Heart left ventricle (tissue), 16 donors: Measurements from ENCODE around the gene HEXA. TPM values are rescaled to one million over a fixed set of nuclear protein-coding genes. Genes with fewer than 3 reads are reported as not detected.
"Not testable (repeated sequence)": the region's sequence is repeated elsewhere in the genome, so short reads cannot be mapped to it uniquely, and the experiment has no call there.

Experiments used
- ATAC-seq, 4 donors: fragments of 200-7000 bp; cut with Tn5 transposase; one replicate each; pipeline ENCODE4 v1.9.1; 2020 to 2022; ENCODE audit warnings: moderate library complexity in 4 of 4, mild to moderate bottlenecking in 3 of 4, moderate number of reproducible peaks in 1 of 4
- DNase-seq, 5 donors: peaks; one replicate each; pipeline ENCODE4 v3.0.0-alpha.2; 2020
- H3K27ac ChIP-seq, 12 donors: fragments of 200-600 bp; sonication (generic) in 4 of 12; one replicate each; pipeline versions ENCODE4 v1.5.0 to v1.8.0; 2016 to 2022; ENCODE audit warnings: mild to moderate bottlenecking in 2 of 12
- H3K27me3 ChIP-seq, 9 donors: fragments of 200-600 bp; sonication (generic) in 2 of 9; one replicate each; pipeline versions ENCODE4 v1.5.1 to v1.8.0; 2016 to 2022; ENCODE audit warnings: mild to moderate bottlenecking in 3 of 9
- H3K36me3 ChIP-seq, 9 donors: fragments of 200-600 bp; sonication (generic) in 2 of 9; one replicate each; pipeline versions ENCODE4 v1.5.0 to v1.8.0; 2018 to 2022; ENCODE audit warnings: mild to moderate bottlenecking in 2 of 9
- H3K4me1 ChIP-seq, 12 donors: fragments of 200-600 bp; sonication (generic) in 4 of 12; one replicate each; pipeline versions ENCODE4 v1.5.0 to v1.8.0; 2016 to 2022; ENCODE audit warnings: mild to moderate bottlenecking in 3 of 12
- H3K4me3 ChIP-seq, 12 donors: fragments of 200-600 bp; sonication (generic) in 4 of 12; one replicate each; pipeline versions ENCODE4 v1.5.0 to v1.8.0; 2017 to 2022; ENCODE audit warnings: mild to moderate bottlenecking in 9 of 12, moderate library complexity in 4 of 12
- H3K9me3 ChIP-seq, 12 donors: fragments of 200-600 bp; sonication (generic) in 4 of 12; one replicate each; pipeline versions ENCODE4 v1.5.0 to v1.8.0; 2016 to 2022; ENCODE audit warnings: mild to moderate bottlenecking in 1 of 12
- POLR2A ChIP-seq, 2 donors: fragments of 450-650 bp; IDR thresholded peaks; one replicate each; pipeline ENCODE4 v1.6.1; 2017; ENCODE audit warnings: antibody characterized with exemption in 2 of 2, mild to moderate bottlenecking in 2 of 2, moderate library complexity in 2 of 2
- WGBS, 4 donors: extraction: QIAGEN DNeasy Blood & Tissue Kit in 2 of 4; methylation state at CpG; one replicate each; pipeline versions ENCODE4 v1.1.5 to v1.1.7; 2013 to 2018; 5-methylcytosine and 5-hydroxymethylcytosine counted together
- intact Hi-C, 10 donors: fragments of 100-400 bp; cut with DNase I; formaldehyde crosslinking; loops; one replicate each; pipeline versions ENCODE4 v1.11.1 to v1.14.2; 2022
- polyA plus RNA-seq, 2 donors: library from polyadenylated mRNA; stranded (reverse); fragments of 200-250 nt; gene quantifications; one replicate each; pipeline ENCODE4 v1.2.3, GENCODE V29; 2013
- total RNA-seq, 9 donors: library from RNA; depleted of rRNA in 2 of 9; stranded (reverse); fragments of >200 nt in 2 of 9; fragmentation: NEBNext Ultra II Directional in 3 of 9; extraction: Animal tissue kit (Norgen Biotek cat#: 25700) in 3 of 9; gene quantifications; one replicate each; pipeline versions ENCODE4 v1.1.0 to v1.2.4, GENCODE V29; 2016 to 2023
- TF ChIP-seq, protein P1 (sequence below), 12 donors: fragments of 200-600 bp; sonication (generic) in 4 of 12; IDR thresholded peaks; one replicate each; pipeline versions ENCODE4 v1.5.0 to v1.8.0; 2018 to 2022; ENCODE audit warnings: antibody characterized with exemption in 12 of 12, mild to moderate bottlenecking in 5 of 12
- donor health status: ischemic (EF 13 %, LVEDD 7.1; RV severe dilation, severe dysfunction).
- donor health status: healthy with polysubstance abuse.
- donor health status: DM: no; HTN: yes; CAD: no.
- donor health status: DM: no; HTN: no; CAD: no.
- donor health status: ischemic (EF 25% LVEDD 6.9; RV normal size, moderate dysfunction).
- donor health status: ischemic (EF 25% LVEDD 5.7; RV mildly dilated, moderate dysfunction).
- donor health status: healthy.
- donor health status: DM: yes; HTN: yes; CAD: no.
- donor health status: ischemic (EF 35%, LVEDD 5.7; RV mildly dilated, moderate dysfunction).
- donor health status: nonischemic (EF 11% LVEDD 7.7; RV severe dilation, severe dysfunction).
- donor health status: DM: yes; HTN: yes; CAD: no.
- donor health status: PGD.
- donor health status: ischemic (EF 29% LVEDD 5.4; RV normal size, mild dysfunction).
- donor health status: nonischemic (EF 23%, LVEDD 6.1; RV moderate dilation, normal function).

The HEXA gene
- total and polyA plus RNA-seq, 11 donors = 40.8 to 181 (median 71.3) TPM

DNA sequence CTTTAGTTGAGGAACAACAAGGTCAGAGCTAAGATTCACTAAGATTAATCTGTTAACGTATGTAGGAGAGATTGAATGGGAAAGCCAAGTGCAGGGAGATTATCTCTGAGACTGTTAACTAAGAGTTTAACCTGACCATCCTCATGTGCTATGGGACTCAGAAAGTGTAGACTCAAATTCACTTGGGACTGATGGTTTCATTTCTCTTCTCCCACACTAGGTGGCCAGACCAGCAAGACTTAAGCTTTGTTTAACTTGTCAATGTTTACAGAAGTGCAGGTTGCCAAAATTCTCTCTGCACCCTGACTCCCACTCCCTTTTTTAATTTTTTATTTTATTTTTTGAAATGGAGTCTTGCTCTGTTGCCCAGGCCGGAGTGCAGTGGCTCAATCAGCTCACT lies 6.3 kb upstream of the HEXA start:
- Histone ChIP-seq H3K4me1 (peaks cover 0 to 13% (median under 1%) of the 10 kb centered on the region in 12 donors), H3K27me3 (peaks cover 0 to 20% (median 0%) of the 10 kb centered on the region in 9 donors), H3K27ac (no peak overlapping the region), H3K9me3 (no peaks in the 10 kb centered on the region), H3K36me3 (no peaks in the 10 kb centered on the region), H3K4me3 (no peak overlapping the region)
- 70 to 89% (median 78%) methylated on average over 2 of the region's 2 CpGs for WGBS, 4 donors
- intact Hi-C loops = no loop called here
- DNase-seq (no peak), ATAC-seq (no peak)
- no peak for TF ChIP-seq POLR2A (IDR thresholded peaks at IDR 0.05)
- TF ChIP-seq, protein P1, sequence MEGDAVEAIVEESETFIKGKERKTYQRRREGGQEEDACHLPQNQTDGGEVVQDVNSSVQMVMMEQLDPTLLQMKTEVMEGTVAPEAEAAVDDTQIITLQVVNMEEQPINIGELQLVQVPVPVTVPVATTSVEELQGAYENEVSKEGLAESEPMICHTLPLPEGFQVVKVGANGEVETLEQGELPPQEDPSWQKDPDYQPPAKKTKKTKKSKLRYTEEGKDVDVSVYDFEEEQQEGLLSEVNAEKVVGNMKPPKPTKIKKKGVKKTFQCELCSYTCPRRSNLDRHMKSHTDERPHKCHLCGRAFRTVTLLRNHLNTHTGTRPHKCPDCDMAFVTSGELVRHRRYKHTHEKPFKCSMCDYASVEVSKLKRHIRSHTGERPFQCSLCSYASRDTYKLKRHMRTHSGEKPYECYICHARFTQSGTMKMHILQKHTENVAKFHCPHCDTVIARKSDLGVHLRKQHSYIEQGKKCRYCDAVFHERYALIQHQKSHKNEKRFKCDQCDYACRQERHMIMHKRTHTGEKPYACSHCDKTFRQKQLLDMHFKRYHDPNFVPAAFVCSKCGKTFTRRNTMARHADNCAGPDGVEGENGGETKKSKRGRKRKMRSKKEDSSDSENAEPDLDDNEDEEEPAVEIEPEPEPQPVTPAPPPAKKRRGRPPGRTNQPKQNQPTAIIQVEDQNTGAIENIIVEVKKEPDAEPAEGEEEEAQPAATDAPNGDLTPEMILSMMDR (IDR thresholded peaks at IDR 0.05) = no peak

DNA sequence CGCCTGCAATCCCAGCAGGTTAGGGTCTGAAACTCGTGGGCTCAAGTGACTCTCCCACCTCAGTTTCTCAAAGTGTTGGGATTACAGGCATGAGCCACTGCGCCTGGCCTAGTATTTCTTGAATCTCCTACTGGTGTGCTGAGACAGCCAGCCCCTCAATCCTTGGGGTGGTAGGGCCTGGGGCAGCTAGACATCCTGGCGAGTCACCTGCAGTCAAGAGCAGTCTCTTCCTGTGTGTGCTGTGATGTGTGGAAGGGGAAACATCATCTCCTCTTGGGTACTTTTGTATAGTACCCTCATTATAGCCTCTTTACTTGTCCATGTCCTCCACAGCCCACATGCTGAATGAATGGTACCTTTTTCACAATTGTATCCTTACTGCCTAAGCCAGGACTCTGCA lies 4.9 kb upstream of the HEXA start:
- H3K27ac ChIP-seq = no peak overlapping the region
- DNase-seq = no peak
- peaks cover 0 to 17% (median 0%) of the 10 kb centered on the region in 9 donors for H3K27me3 ChIP-seq
- intact Hi-C loops = no loop called here
- peaks cover 0 to 21% (median 10%) of the 10 kb centered on the region in 12 donors for H3K4me1 ChIP-seq
- ATAC-seq = no peak
- 65 to 78% (median 77%) methylated on average over 4 of the region's 4 CpGs for WGBS, 4 donors
- H3K9me3 ChIP-seq = no peaks in the 10 kb centered on the region
- H3K4me3 ChIP-seq = no peak overlapping the region
- no peaks in the 10 kb centered on the region for H3K36me3 ChIP-seq
- TF ChIP-seq, protein P1 (IDR thresholded peaks at IDR 0.05) = no peak
- no peak for TF ChIP-seq POLR2A (IDR thresholded peaks at IDR 0.05)

DNA sequence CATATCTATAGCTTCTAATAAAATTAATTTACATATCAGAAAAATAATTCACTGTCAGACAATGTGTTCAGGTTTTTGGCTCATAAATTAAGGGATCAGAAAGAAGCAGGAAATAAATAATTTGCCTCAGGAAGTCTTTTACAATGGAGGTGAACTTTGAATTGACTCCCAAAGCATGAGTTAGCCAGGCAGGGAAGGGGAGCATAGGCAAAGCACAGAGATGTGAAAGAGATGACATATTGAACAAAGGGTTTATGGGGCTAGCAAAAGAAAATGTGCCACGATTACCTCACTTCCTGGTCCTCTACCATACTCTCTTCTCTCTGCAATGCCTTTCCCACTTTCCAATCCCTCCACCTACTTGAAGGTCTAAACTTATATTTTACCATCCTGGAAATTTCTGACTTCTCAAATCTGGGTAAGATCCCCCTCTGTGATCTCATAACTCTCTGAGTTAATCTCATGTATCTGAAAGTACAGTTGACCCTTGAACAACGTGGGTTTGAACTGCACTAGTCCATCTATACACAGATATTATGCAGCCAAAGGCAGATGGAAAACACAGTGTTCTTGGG lies 4.1 kb upstream of the HEXA start:
- Histone ChIP-seq H3K9me3 (no peaks in the 10 kb centered on the region), H3K36me3 (no peaks in the 10 kb centered on the region), H3K27ac (no peak overlapping the region), H3K4me1 (peaks cover 0 to 26% (median 16%) of the 10 kb centered on the region in 12 donors), H3K4me3 (no peak overlapping the region), H3K27me3 (peaks cover 0 to 11% (median 0%) of the 10 kb centered on the region in 9 donors)
- no peak for DNase-seq
- ATAC-seq = no peak
- WGBS, 4 donors = 36 to 51% (median 40%) methylated on average over 2 of the region's 2 CpGs
- intact Hi-C loops = loop anchor here in 5 of 10 donors (5.0 to 10.0 kb wide), 3 partner anchors 82 to 95 kb away; partner anchors contain the start of gene ARIH1 (in 4 of the 5)
- TF ChIP-seq, protein P1 (IDR thresholded peaks at IDR 0.05) = no peak

DNA sequence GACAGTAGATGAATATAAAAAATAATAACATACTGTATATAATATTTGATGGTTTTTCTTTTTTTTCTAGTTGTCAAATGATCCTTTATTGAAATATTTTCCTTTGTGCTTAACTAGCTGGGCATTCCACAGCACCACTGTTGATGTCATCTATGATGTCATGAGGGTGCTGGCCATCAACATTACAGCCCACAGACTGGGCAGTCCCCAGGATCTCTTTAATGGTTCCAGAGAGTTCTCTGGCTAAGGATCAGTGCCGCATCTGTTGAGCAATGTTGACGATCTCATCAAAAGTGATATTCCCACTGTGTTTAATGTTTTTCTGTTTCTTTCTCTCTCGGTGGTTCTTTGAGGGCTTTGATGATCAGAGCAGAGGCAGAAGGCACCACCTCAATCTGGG lies 3.3 kb upstream of the HEXA start:
- peaks cover 0 to 35% (median 21%) of the 10 kb centered on the region in 12 donors for H3K4me1 ChIP-seq
- not testable (repeated sequence) for H3K4me3 ChIP-seq, H3K9me3 ChIP-seq, ATAC-seq, H3K27me3 ChIP-seq, H3K36me3 ChIP-seq, DNase-seq, H3K27ac ChIP-seq
- intact Hi-C loops = loop anchor here in 5 of 10 donors (5.0 to 10.0 kb wide), 3 partner anchors 83 to 96 kb away; partner anchors contain the start of gene ARIH1 (in 4 of the 5)
- WGBS, 4 donors = 79 to 91% (median 89%) methylated on average over 3 of the region's 3 CpGs
